SU-DHL-6 (cell line): ENCODE results near the gene CELSR2.

Experiments
- H2AFZ ChIP-seq: fragments of 200-600 bp; sonication (generic); 2 replicates; pipeline ENCODE4 v1.6.1; 2014; ENCODE audit warnings: low read depth, mild to moderate bottlenecking, moderate library complexity, mixed read lengths, antibody characterized with exemption, low read length; ENCODE audit not compliant: severe bottlenecking
- H3F3A ChIP-seq: fragments of 200-600 bp; shearing (Covaris generic); 2 replicates; pipeline ENCODE4 v1.6.0; 2016; ENCODE audit warnings: antibody characterized with exemption, mild to moderate bottlenecking; ENCODE audit not compliant: insufficient read depth
- H3K27ac ChIP-seq: fragments of 200-600 bp; sonication (generic); 2 replicates; pipeline ENCODE4 v1.5.1; 2016; ENCODE audit warnings: low read depth, mild to moderate bottlenecking, low read length, moderate library complexity, mixed read lengths
- H3K27me3 ChIP-seq: fragments of 200-600 bp; sonication (generic), shearing (Covaris generic); 2 replicates; pipeline ENCODE4 v1.6.0; 2014; ENCODE audit warnings: mild to moderate bottlenecking, low read length
- H3K36me3 ChIP-seq: fragments of 200-600 bp; sonication (generic); 2 replicates; pipeline ENCODE4 v1.6.1; 2014; ENCODE audit warnings: mild to moderate bottlenecking, low read length, mixed read lengths
- H3K4me2 ChIP-seq: fragments of 300-600, 200-600 bp; shearing (Covaris generic), sonication (generic); 2 replicates; pipeline ENCODE4 v1.6.0; 2014; ENCODE audit warnings: low read length, low read depth, mild to moderate bottlenecking; ENCODE audit not compliant: poor library complexity, severe bottlenecking
- H3K4me3 ChIP-seq: fragments of 200-600 bp; sonication (generic); 2 replicates; pipeline ENCODE4 v1.5.1; 2014; ENCODE audit warnings: antibody characterized with exemption, low read length, mild to moderate bottlenecking, mixed read lengths; ENCODE audit not compliant: insufficient read depth, poor library complexity, severe bottlenecking
- H3K79me2 ChIP-seq: fragments of 200-600 bp; sonication (generic); 2 replicates; pipeline ENCODE4 v1.6.1; 2014; ENCODE audit warnings: mild to moderate bottlenecking, low read length, moderate library complexity; ENCODE audit not compliant: insufficient read depth
- H3K9ac ChIP-seq: fragments of 200-600 bp; sonication (generic); 2 replicates; pipeline ENCODE4 v1.7.0; 2014; ENCODE audit warnings: mild to moderate bottlenecking, low read length
- H3K9me2 ChIP-seq: fragments of 200-600 bp; sonication (generic); replicated peaks from 2 replicates; pipeline ENCODE4 v1.6.1; 2014; ENCODE audit warnings: low read length; ENCODE audit not compliant: insufficient read depth
- H3K9me3 ChIP-seq: fragments of 200-600 bp; sonication (generic); 2 replicates; pipeline ENCODE4 v1.6.1; 2014; ENCODE audit warnings: low read length, mixed read lengths; ENCODE audit not compliant: insufficient read depth
- H4K20me1 ChIP-seq: fragments of 200-600 bp; sonication (generic); 2 replicates; pipeline ENCODE4 v1.6.1; 2014; ENCODE audit warnings: low read depth, mild to moderate bottlenecking, antibody characterized with exemption, low read length, moderate library complexity, mixed read lengths
- CTCF ChIP-seq: fragments of 200-600 bp; sonication (generic); IDR thresholded peaks from one replicate; pipeline ENCODE4 v1.5.1; 2017; ENCODE audit warnings: antibody characterized with exemption, mild to moderate bottlenecking, low read length, moderate library complexity; ENCODE audit not compliant: insufficient read depth, poor library complexity, severe bottlenecking
- EZH2phosphoT487 ChIP-seq: fragments of 200-600 bp; sonication (generic), shearing (Covaris generic); conservative IDR thresholded peaks from 2 replicates; pipeline ENCODE4 v1.6.1; 2018; ENCODE audit warnings: mild to moderate bottlenecking, antibody characterized with exemption, low read length, moderate library complexity, mixed read lengths

Gene CELSR2

GRCh38 chr1:109269212-109269980 lies 20.1 kb downstream of the CELSR2 start:
- Histone ChIP-seq H3K9me3 (no peaks in the 10 kb centered on the region), H3K9ac (no peak overlapping the region), H3K27ac (no peak overlapping the region), H4K20me1 (no peaks in the 10 kb centered on the region), H3K36me3 (no peaks in the 10 kb centered on the region), H3F3A (no peaks in the 10 kb centered on the region), H3K4me3 (no peak overlapping the region), H3K9me2 (no peaks in the 10 kb centered on the region), H3K27me3 (no peaks in the 10 kb centered on the region), H3K79me2 (no peaks in the 10 kb centered on the region), H2AFZ (no peak overlapping the region), H3K4me2 (no peak overlapping the region)
- no peak for TF ChIP-seq CTCF
- no peak for TF ChIP-seq EZH2phosphoT487

GRCh38 chr1:109269981-109270622 lies 20.8 kb downstream of the CELSR2 start:
- no peaks in the 10 kb centered on the region for H3K9me2 ChIP-seq
- no peak overlapping the region for H3K27ac ChIP-seq
- H3K9me3 ChIP-seq, result no peaks in the 10 kb centered on the region
- TF ChIP-seq EZH2phosphoT487, result no peak
- TF ChIP-seq CTCF, result no peak
- no peaks in the 10 kb centered on the region for H4K20me1 ChIP-seq
- H3K4me3 ChIP-seq, result no peak overlapping the region
- H3K9ac ChIP-seq, result no peak overlapping the region
- H3K4me2 ChIP-seq, result no peak overlapping the region
- H3K27me3 ChIP-seq, result no peaks in the 10 kb centered on the region
- no peaks in the 10 kb centered on the region for H3K79me2 ChIP-seq
- H3F3A ChIP-seq, result no peaks in the 10 kb centered on the region
- H3K36me3 ChIP-seq, result no peaks in the 10 kb centered on the region
- H2AFZ ChIP-seq, result no peak overlapping the region

- H3K79me2 ChIP-seq, result no peaks in the 10 kb centered on the region
- H3K27me3 ChIP-seq, result no peaks in the 10 kb centered on the region
- H3K4me2 ChIP-seq, result no peak overlapping the region
- H4K20me1 ChIP-seq, result no peaks in the 10 kb centered on the region
- no peak overlapping the region for H2AFZ ChIP-seq
- H3K36me3 ChIP-seq, result no peaks in the 10 kb centered on the region
- H3K9me2 ChIP-seq, result no peaks in the 10 kb centered on the region
- TF ChIP-seq EZH2phosphoT487 (no peak), CTCF (no peak)
- H3K27ac ChIP-seq, result no peak overlapping the region
- H3K4me3 ChIP-seq, result no peak overlapping the region
- H3K9me3 ChIP-seq, result no peaks in the 10 kb centered on the region
- H3F3A ChIP-seq, result no peaks in the 10 kb centered on the region
- no peak overlapping the region for H3K9ac ChIP-seq
Observed at GRCh38 chr1:109270623-109271317, 21.4 kb downstream of the CELSR2 start.
